Skeletal muscle tissue (tissue), 4 donors: Measurements from ENCODE around the gene SCNN1B. TPM values are rescaled to one million over a fixed set of nuclear protein-coding genes. Genes with fewer than 3 reads are reported as not detected.

ENCODE experiments used
- H3K27ac ChIP-seq: one replicate; pipeline ENCODE4 v1.7.0; 2013; ENCODE audit warnings: mild to moderate bottlenecking, low read depth, low read length, inconsistent platforms
- H3K27me3 ChIP-seq, 3 donors: one replicate each; pipeline ENCODE4 v1.7.0; 2013; ENCODE audit warnings: low read length in 3 of 3; ENCODE audit not compliant: control insufficient read depth in 3 of 3, insufficient read depth in 3 of 3
- H3K36me3 ChIP-seq, 3 donors: one replicate each; pipeline ENCODE4 v1.7.0; 2013; ENCODE audit warnings: low read length in 3 of 3; ENCODE audit not compliant: control insufficient read depth in 3 of 3, insufficient read depth in 3 of 3
- H3K4me1 ChIP-seq, 3 donors: one replicate each; pipeline ENCODE4 v1.7.0; 2013; ENCODE audit warnings: low read length in 3 of 3, mild to moderate bottlenecking in 3 of 3; ENCODE audit not compliant: control insufficient read depth in 3 of 3, insufficient read depth in 3 of 3
- H3K4me3 ChIP-seq, 3 donors: one replicate each; pipeline ENCODE4 v1.7.0; 2013; ENCODE audit warnings: low read length in 3 of 3
- H3K9ac ChIP-seq, 3 donors: one replicate each; pipeline ENCODE4 v1.7.0; 2013; ENCODE audit warnings: low read length in 3 of 3, mild to moderate bottlenecking in 3 of 3, moderate library complexity in 2 of 3, low read depth in 1 of 3
- H3K9me3 ChIP-seq, 3 donors: one replicate each; pipeline ENCODE4 v1.7.0; 2013; ENCODE audit warnings: low read length in 3 of 3; ENCODE audit not compliant: control insufficient read depth in 3 of 3
- total RNA-seq: library from RNA; depleted of rRNA; stranded (reverse); fragments of >200 nt; gene quantifications from one replicate; pipeline ENCODE4 v1.2.3, GENCODE V29; 2014
- donor health status: Osteomylitis.

The SCNN1B gene
- total RNA-seq, 1 donor from 2014 or later: not detected

DNA sequence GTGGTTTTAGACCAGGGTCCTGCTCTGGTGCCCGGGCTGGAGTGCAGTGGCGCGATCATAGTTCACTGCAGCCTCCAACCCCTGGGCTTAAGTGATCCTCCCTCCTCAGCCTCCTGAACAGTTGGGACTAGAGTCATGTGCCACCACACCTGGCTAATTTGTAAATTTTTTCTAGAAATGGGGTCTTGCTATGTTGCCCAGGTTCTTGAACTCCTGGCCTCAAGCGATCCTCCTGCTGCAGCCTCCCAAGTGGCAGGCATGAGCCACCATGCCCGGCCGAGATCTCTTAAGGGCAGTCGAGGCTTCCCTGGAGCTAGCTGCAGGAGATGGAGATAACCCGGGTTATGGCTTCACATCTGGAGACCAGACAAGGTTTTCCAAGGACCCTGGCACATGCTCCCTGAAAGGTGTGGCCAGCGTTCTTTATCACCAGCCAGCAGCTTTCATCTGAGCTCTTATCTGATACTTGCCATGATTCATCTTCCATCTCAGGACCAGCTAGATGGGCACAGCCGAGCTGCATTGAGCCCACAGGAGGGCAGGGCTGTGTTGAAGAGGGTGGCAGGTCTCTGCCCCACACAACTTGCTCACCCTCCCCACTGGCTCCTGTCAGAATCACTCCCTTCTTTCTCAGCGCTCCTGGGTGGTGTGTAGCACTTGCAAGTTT lies 28.6 kb downstream of the SCNN1B start:
- Histone ChIP-seq H3K27ac (no peak overlapping the region), H3K27me3 (peaks cover 0 to 2% (median 0%) of the 10 kb centered on the region in 3 donors), H3K9me3 (no peaks in the 10 kb centered on the region), H3K36me3 (no peaks in the 10 kb centered on the region), H3K9ac (no peak overlapping the region), H3K4me3 (no peak overlapping the region), H3K4me1 (no peaks in the 10 kb centered on the region)

DNA sequence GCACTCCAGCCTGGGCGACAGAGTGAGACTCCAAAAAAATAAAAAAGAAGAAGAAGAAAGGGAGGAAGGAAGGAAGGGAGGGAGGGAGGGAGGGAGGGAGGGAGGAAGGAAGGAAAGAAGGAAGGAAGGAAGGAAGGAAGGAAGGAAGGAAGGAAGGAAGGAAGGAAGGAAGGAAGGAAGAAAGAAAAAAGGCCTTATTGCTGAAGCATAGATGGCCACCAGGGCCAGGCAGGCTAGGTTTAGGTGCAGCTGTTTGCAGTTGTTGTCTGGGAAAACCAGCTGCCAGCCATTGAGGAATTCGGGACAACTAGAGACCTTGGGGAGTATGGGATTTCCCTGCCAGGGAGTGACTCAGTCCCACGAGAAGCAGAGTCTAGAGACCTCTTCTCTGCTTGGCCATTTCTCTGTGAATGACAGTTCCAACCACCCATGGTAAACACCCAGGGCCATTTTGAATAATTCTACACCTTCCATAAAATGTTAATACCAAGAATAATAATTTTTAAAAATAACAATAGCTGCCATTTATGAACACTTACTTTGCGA lies 31.0 kb downstream of the SCNN1B start:
- H3K4me1 ChIP-seq: no peaks in the 10 kb centered on the region

DNA sequence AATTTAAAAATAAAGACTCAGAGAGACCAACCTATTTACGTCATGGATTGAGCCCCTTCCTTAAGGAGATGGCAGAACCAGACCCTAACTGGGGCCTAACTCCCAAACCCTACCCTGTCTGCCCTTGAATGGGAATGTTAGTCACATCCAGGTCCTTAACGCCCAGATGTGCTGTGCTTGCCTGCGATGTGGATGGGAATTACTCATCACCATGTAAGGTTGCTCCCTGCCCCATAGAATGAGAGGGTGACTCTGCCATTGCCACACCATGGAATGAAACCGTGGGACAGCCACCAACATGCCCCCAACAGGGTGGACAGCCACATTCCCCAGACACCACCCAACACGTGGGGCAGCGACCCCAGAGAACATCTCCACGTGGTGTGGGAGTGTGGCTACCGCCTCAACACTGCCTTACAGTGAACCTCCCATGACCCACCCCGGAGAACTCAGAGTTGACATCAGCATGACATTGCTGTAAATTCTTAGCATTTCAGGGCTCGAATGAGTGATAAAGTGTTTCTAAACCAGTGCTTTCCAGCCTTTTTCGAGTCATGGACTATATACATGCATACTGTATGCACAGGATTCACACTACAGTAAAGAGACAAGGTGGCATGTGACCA lies 31.8 kb downstream of the SCNN1B start:
- Histone ChIP-seq H3K4me3 (no peak overlapping the region), H3K27ac (no peak overlapping the region), H3K4me1 (no peaks in the 10 kb centered on the region), H3K36me3 (no peaks in the 10 kb centered on the region), H3K9ac (no peak overlapping the region), H3K27me3 (peaks cover 0 to 2% (median 0%) of the 10 kb centered on the region in 3 donors), H3K9me3 (no peaks in the 10 kb centered on the region)

More for the DNA sequence above, 31.0 kb downstream of the SCNN1B start:
- Histone ChIP-seq H3K36me3 (no peaks in the 10 kb centered on the region), H3K9me3 (no peaks in the 10 kb centered on the region), H3K9ac (no peak overlapping the region), H3K4me3 (no peak overlapping the region), H3K27ac (no peak overlapping the region), H3K27me3 (peaks cover 0 to 2% (median 0%) of the 10 kb centered on the region in 3 donors)

DNA sequence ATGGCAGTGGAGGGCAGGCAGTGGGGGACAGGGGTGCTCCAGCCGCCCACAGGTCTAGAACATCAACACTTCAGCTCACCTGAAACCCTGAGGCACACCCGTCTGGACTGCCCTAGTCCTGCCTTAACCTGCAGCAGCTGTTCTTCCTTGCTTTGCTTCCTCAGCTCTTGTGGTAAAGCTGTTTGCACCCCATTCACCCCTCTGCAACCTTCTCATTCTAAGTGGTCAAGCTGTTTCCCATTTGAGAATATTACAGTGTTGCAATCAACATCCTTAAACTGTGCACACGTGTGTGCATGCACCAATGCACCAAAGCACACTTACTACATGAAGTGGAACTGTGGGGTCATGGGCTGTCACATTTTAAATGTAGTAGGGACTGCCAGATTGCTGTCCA lies 32.4 kb downstream of the SCNN1B start:
- H3K4me3 ChIP-seq: no peak overlapping the region
- H3K9ac ChIP-seq: no peak overlapping the region
- H3K36me3 ChIP-seq: no peaks in the 10 kb centered on the region
- peaks cover 0 to 2% (median 0%) of the 10 kb centered on the region in 3 donors for H3K27me3 ChIP-seq
- no peaks in the 10 kb centered on the region for H3K4me1 ChIP-seq
- H3K9me3 ChIP-seq: no peaks in the 10 kb centered on the region
- no peak overlapping the region for H3K27ac ChIP-seq

DNA sequence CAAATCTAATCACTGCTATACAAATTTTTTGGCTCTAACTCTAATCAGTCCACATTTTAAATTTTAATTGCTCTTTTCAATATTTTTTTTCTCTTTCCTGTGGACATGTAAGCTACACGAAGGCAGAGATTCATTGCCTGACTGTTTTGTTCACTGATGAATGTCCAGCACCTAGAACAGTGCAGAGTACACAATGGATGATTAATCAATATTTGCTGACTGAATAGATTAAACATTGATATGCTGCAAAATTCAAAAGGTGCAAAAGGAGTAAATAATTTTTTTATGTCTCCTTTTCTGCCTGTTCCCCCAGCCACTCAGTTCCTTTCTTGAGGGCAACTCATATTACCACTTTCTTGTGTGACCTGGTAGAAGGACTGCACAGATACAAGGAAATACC lies 32.8 kb downstream of the SCNN1B start:
- Histone ChIP-seq H3K9ac (no peak overlapping the region), H3K4me3 (no peak overlapping the region), H3K36me3 (no peaks in the 10 kb centered on the region), H3K4me1 (no peaks in the 10 kb centered on the region), H3K9me3 (no peaks in the 10 kb centered on the region), H3K27me3 (peaks cover 0 to 2% (median 0%) of the 10 kb centered on the region in 3 donors), H3K27ac (no peak overlapping the region)

DNA sequence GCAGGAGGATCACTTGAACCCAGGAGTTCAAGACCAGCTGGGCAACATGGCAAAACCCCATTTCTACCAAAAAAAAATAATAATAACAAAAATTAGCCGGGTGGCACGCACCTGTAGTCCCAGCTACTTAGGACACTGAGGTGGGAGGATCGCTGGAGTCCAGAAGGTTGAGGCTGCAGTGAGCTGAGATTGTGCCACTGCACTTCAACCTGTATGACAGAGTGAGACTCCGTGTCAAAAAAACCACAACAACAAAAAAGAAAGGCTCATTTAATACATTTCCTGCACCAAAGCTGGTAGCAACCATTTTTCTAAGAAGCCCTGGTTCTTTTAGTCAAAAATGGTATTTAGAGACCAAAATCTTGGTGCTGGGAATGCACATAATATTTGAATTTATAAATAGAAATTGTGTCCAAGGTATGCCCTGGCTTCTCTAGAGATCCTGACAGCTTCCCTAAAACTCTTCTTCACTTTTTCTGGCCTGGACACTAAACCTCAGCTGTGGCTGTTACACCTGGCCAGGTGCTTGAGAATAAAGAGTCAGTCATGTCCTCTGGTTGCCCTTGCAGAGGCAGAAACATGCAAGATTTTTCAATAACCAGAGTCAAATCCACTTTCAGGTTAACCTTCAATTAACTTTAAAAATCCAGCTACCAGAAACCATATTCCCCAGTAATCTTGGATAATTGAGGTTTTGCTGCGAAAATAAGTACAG lies 35.9 kb downstream of the SCNN1B start:
- Histone ChIP-seq H3K27ac (no peak overlapping the region), H3K9me3 (no peaks in the 10 kb centered on the region)

DNA sequence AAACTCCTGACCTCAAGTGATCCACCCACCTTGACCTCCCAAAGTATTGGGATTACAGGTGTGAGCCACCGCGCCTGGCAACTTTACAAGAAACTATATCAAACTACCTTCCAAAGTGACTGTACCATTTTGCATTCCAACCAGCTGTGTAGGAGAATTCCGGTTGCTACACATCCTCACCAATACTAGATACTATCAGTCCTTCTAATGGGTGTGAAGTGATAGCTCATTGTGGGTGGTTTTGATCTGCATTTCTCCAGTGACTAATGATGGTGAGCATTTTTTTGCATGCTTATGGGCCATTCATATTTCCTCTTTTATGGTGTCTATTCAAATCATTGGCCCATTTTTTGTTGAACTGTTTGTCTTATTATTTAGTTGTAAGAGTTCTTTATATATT lies 37.7 kb downstream of the SCNN1B start:
- no peaks in the 10 kb centered on the region for H3K27me3 ChIP-seq
- H3K27ac ChIP-seq: no peak overlapping the region
- H3K9me3 ChIP-seq: no peaks in the 10 kb centered on the region
- no peak overlapping the region for H3K4me3 ChIP-seq
- no peak overlapping the region for H3K9ac ChIP-seq
- H3K36me3 ChIP-seq: no peaks in the 10 kb centered on the region
- H3K4me1 ChIP-seq: no peaks in the 10 kb centered on the region

More for the DNA sequence above, 35.9 kb downstream of the SCNN1B start:
- no peak overlapping the region for H3K4me3 ChIP-seq
- peaks cover 0 to 2% (median 0%) of the 10 kb centered on the region in 3 donors for H3K27me3 ChIP-seq
- H3K36me3 ChIP-seq: no peaks in the 10 kb centered on the region
- H3K9ac ChIP-seq: no peak overlapping the region
- no peaks in the 10 kb centered on the region for H3K4me1 ChIP-seq

DNA sequence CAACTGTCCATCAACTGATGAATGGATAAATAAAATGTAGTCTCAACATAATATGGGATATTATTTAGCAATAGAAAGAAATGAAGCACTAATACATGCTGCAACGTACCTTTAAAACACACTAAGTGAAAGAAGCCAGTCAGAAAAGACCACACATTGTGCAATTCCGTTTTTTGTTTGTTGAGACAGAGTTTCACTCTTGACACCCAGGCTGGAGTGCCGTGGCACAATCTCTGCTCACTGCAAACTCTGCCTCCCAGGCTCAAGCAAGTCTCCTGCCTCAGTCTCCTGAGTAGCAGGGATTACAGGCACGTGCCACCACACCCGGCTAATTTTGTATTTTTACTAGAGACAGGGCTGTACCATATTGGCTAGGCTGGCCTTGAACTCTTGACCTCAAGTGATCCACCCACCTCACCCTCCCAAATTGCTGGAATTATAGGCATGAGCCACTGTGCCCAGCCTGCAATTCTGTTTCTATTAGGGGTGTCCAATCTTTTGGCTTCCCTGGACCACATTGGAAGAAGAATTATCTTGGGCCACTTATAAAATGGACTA lies 40.1 kb downstream of the SCNN1B start:
- Histone ChIP-seq H3K4me1 (no peaks in the 10 kb centered on the region), H3K27me3 (no peaks in the 10 kb centered on the region), H3K27ac (no peak overlapping the region)

DNA sequence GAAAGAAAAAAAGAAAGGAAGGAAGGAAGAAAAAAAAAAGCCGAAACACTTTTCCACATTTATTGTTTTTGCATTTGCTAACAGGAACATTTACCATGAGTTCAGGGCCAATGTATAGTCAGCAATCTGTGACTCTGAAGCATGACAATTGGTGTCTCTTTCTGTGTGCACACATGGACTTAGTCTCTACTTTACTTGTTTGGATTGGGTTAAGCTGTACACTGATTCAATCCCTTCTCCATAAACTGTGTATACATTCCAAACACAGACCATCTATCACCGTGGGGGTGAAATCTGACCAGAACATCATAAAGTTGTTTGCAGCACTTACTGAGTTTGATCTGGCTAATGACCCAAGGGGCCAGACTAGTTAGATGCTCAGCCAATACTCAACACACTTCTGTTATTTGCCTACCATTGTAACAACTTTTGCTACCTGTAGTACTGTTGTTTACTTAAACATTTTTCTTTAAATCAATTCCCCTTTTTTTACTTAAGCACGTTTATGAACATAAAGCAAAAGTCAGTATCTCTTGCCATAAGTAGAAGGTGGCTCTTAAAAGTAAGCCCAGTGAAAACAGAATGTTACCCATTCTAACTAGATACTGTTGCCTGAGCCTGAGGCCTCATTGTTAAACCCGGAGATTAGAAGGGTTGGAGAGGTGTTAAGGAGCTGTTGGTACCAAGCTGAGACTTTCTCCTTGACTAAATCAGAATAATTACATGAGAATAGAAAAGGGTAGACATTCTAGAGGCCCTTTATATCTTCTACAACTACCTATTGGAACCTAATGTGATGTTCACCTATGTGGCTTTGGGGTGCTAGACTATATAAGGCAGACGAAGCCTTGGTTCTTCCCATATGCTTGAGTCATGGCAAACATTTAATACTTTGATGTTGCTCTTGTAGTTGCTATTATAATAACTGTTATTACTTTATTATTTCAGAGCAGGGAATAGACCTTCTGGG lies 41.8 kb downstream of the SCNN1B start:
- H3K9ac ChIP-seq: no peak overlapping the region
- H3K36me3 ChIP-seq: no peaks in the 10 kb centered on the region
- H3K27me3 ChIP-seq: peaks cover 0 to 4% (median 0%) of the 10 kb centered on the region in 3 donors
- H3K27ac ChIP-seq: no peak overlapping the region
- H3K4me1 ChIP-seq: no peaks in the 10 kb centered on the region
- H3K4me3 ChIP-seq: no peak overlapping the region
- H3K9me3 ChIP-seq: no peaks in the 10 kb centered on the region

More for the DNA sequence above, 40.1 kb downstream of the SCNN1B start:
- no peak overlapping the region for H3K4me3 ChIP-seq
- no peak overlapping the region for H3K9ac ChIP-seq
- no peaks in the 10 kb centered on the region for H3K36me3 ChIP-seq
- no peaks in the 10 kb centered on the region for H3K9me3 ChIP-seq
